ENCODE data around the gene CD44.
"Not testable (repeated sequence)": the region's sequence is repeated elsewhere in the genome, so short reads cannot be mapped to it uniquely, and the experiment has no call there.

The CD44 gene

DNA sequence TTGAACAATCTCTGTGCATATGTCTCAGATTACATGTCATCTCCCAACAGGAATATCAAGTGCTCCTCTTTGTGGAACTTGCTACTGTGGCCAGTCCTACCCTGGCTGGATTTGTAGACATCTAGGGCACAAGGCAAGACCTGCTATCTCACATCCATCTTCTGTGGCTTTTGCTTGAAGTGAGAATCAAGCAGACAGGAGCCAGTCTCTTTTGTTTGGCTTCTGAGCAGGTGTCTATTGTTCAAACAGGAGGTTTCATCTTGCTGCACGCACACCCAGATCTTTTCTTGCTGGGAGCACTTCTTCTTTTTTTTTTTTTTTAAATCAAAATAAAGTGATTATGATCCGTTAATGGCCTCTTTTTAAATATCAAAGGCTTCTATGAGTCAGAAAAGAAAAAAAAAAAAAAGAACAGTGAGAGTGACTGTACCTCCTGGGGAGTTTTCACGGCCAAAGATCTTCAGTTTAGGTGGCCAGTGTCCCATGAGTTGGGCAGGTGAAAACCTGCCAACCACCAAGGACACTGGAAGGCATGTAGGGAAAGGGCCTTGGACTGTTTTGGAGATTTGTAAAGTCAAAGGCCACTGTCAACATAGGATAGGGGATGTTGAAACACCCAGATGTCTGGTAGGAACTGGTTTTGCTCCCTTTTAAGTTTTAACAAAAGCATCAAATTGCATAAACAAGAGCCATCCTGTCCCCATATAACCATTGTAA lies 78.1 kb downstream of the CD44 start:
- DNase-seq = no peak

DNA sequence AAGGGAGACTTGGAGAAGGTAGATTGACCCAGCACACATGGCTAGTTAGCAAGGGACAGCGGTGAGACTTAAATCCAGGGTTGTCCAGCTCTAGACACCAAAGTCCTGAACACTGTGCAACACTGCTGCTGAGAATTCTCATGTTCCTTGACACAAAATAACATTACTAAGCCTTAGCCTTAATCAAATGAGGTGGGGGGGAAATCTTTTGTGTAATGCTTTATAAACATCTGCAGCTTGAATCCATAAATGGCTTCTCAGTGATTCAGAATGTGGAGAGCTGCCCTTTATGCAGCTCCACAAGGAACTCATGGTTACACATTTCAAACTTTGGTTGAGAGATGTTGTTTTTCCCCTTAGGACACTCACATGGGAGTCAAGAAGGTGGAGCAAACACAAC lies 80.0 kb downstream of the CD44 start:
- DNase-seq = no peak

DNA sequence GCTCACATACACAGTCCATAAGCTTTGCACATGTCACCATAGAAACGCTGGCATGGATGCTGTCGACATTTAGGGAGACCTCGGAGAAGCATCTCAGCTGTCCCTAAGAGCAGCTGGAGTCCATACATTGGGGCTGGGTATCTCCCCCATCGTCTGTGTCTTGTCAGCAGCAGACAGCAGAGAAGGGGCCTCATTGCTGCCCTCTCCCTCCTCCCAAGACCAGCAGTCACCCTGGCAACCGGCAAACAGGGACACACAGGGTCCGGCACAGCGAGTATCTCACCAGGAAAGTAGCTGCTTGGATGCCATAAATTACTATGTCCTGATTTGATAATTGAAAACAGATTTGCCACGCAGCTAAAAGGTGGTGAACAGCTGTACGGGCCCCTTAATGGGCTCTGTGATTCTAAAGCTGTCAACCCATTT lies 84.4 kb downstream of the CD44 start:
- peak; percentile 16 for DNase-seq

DNA sequence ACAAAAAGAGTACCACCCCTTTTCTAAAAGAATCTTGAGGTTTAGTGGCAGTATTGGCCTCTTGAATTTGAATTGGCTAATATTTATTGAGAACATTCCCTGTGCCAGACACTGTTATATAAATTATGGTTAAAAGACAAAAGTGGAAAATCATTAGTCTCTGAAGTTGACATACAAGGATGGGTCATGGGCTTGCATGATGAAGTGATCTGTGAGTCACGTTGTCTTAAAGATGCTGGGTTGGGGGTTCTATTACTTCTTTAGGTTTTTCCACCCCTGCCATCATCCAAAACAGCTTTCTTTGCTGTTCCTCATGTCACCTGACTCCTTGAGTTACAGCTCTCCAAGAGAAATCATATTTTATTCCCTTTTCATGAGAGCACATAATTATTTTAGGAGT lies 85.0 kb downstream of the CD44 start:
- DNase-seq = no peak

DNA sequence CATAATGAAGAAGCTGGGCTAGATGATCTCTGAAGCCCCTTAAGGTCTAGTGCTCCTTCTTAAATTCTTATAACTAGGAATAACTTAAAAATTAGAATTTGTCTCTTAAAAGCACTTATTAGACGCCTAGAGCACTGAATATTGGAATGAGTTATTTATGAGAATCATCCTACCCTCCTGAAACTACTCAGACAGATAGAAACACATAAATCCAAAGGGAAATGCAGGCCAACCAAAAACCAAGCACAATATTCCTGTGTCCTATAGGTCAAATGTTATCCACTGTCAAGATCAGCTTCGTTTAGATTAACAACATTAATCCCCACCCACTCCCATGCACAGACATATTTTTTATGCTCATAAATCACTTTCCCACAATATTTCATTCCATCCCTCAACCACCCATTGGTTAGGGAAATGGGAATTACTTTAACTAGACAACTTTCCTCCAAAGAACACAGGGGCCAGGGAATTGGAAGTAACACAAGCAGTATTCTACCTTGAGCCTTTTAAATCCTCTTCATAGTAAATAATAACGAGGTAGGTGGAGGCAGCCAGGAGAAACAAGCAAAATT lies 87.1 kb downstream of the CD44 start:
- DNase-seq = no peak

DNA sequence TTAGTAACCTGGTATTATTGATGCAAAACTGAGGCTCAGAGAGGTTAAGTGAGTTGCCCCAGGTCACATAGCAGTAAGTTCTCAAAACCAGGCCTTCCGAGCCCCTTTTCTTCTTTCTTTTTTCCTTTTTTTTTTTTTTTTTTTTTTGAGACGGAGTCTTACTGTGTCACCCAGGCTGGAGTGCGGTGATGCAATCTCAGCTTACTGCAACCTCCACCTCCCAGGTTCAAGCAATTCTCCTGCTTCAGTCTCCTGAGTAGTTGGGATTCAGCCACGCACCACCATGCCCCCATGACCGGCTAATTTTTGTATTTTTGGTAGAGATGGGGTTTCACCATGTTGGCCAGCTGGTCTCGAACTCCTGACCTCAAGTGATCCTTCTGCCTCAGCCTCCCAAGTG lies 87.8 kb downstream of the CD44 start:
- not testable (repeated sequence) for DNase-seq

DNA sequence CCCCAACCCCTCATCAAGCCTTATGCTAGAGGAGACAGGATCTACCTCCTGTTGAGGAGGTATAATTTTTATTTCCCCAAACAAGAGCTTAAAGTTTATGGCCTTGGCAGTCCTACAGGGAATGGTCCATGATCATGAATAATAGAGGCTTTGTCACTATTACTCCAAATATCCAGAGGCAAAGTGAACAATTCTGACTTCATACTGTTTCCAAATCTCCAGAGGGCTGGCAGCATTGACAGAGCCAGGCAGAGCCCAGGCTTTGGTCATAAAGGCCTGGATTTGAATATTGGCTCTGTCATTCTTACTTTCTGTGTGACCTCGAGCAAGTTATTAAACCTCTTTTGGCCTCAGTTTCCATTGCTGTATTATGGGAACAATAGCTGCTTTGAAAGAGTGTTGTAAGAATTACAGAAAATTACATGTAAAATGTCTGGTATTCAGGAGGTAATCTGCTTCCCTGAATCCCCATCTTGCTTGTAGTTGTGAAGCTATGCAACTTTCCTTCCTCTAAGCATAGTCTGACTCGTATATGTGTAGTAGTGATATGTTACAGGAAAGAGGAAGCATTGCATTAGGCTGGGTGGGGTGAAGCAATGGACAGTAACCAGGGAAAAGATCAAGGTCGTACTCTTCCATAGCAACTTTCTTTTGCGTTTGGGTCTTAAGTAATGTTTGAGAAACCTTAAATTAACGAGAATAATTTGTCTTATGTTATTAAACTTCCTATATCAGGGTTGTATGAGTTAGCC lies 88.8 kb downstream of the CD44 start:
- DNase-seq = no peak

DNA sequence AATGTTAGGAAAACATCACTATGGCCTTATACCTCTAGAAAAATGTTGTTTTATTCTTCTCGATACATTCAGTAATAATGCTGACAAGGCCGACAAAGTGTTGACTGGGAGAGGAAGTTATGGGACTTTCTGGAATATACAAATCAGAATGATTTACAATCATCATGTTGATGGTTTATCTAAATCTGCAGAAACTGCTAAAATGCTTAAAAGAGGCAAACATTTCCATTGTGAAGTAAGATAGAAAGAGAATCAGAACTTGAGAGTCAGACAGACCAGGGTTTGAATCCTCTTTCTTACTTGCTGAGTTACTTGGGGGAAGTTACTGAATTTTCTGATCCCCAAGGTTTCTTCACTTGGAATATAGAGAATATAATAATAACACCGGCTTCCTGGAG lies 89.4 kb downstream of the CD44 start:
- no peak for DNase-seq

DNA sequence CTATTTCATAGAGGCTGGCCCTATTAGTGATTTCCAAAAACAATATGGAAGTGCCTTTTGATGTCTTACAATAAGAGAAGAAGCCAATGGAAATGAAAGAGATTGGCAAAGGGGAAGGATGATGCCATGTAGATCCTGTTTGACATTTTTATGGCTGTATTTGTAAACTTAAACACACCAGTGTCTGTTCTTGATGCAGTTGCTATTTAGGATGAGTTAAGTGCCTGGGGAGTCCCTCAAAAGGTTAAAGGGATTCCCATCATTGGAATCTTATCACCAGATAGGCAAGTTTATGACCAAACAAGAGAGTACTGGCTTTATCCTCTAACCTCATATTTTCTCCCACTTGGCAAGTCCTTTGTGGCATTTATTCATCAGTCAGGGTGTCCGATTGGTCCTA lies 91.4 kb downstream of the CD44 start:
- no peak for DNase-seq

DNA sequence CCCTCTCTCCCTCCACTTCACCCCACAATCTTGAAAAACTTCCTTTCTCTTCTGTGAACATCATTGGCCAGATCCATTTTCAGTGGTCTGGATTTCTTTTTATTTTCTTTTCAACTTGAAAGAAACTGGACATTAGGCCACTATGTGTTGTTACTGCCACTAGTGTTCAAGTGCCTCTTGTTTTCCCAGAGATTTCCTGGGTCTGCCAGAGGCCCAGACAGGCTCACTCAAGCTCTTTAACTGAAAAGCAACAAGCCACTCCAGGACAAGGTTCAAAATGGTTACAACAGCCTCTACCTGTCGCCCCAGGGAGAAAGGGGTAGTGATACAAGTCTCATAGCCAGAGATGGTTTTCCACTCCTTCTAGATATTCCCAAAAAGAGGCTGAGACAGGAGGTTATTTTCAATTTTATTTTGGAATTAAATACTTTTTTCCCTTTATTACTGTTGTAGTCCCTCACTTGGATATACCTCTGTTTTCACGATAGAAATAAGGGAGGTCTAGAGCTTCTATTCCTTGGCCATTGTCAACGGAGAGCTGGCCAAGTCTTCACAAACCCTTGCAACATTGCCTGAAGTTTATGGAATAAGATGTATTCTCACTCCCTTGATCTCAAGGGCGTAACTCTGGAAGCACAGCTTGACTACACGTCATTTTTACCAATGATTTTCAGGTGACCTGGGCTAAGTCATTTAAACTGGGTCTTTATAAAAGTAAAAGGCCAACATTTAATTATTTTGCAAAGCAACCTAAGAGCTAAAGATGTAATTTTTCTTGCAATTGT lies 92.3 kb downstream of the CD44 start:
- no peak for DNase-seq

DNA sequence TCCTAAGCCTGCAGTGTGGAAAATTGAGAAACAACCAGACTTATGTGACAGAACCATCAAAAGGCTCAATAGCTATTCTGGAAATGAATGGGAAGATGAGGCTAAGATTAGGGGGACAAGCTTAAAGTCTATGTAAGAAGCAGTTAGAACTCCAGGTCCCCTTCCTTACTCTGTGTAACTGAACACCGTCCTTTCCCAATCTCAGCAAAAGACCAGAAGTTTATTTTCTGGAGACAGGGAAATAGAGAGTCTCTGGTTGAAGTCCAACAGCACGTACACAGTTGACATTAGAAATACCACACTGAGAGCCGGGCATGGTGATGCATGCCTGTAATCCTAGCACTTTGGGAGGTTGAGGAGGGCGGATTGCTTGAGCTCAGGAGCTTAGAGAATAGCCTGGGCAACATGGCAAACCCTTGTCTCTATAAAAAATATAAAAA lies 93.9 kb downstream of the CD44 start:
- DNase-seq = peak; percentile 22

DNA sequence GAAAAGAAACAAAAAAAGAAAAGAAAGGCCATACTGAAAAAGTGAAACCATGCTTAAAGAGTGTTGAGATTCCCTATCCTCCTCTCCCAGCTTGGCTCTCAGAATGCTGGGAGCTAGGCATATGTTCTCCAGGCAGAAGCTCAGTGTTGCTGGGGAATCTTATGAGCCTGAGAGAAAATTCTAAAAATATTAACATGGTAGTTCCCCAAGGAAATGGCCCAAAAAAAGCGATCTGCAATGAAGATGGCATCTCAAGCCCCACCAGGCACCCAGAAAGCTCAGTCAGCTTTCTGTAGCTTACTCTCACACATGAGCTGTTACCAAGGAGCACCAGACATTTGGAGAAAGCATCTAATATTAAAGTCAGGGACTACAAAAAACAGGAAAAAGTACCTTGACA lies 94.5 kb downstream of the CD44 start:
- DNase-seq = no peak

DNA sequence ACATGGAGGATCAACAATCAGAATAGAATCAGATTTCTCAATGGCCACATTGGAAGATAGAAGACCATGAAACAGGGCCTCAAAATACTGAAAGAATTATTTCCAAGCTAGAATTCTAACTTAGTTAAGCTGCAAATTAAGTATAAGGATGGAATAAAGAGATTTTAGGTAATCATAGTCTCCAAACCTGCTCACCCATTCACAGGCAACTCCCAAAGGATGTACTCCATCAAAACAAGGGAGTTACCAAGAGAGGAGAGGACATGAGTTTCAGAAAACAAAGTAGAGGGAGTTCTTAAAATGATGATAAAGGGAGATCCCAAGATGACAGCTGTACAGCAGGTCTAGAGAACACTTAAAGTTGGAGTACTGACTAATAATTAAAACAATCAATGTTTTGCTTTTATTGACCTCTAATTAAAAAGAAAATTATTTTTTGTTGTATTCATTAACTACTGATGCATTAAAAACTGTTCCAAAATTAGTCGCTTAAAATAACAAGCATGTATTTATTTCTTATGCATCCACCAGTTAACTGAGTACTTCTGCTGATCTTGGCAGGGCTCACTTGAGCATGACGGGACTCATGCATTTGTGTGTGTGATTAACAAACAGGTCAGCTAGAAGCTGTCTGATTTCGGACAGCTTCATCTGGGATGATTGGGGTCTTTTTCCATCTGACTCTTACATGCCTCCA lies 95.6 kb downstream of the CD44 start:
- DNase-seq = no peak

DNA sequence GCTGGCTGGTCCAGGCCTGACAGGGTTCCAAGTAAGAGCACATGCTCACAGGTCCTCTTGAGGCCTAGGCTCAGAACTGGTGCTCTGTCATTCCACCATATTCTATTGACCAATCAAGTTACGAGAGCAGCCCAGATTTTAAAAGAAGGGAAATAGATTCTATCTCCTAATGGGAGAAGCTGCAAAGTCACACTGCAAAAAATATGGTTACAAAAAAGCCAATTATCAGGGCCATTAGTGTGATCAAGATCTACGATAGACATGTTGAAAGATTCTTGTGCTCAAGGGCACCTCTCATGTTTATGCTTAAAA lies 96.1 kb downstream of the CD44 start:
- DNase-seq = no peak

DNA sequence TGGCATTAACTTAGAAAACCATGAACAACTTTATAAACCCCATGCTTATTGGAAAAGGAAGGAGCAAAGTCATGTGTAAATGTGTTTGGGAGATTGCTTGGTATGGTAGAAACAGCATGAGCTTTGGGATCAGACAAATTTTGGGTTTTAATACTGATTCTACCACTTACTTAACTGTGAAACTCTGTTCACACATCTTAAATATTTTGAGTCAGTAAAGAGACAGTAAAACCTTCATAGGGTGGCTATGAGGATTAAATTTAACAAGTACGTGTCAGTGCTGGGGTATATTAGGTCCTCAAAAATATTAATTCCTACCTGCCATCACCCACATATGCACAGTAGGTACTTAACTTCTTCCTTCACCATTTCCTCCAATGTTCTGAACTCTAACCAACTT lies 96.5 kb downstream of the CD44 start:
- DNase-seq = no peak

DNA sequence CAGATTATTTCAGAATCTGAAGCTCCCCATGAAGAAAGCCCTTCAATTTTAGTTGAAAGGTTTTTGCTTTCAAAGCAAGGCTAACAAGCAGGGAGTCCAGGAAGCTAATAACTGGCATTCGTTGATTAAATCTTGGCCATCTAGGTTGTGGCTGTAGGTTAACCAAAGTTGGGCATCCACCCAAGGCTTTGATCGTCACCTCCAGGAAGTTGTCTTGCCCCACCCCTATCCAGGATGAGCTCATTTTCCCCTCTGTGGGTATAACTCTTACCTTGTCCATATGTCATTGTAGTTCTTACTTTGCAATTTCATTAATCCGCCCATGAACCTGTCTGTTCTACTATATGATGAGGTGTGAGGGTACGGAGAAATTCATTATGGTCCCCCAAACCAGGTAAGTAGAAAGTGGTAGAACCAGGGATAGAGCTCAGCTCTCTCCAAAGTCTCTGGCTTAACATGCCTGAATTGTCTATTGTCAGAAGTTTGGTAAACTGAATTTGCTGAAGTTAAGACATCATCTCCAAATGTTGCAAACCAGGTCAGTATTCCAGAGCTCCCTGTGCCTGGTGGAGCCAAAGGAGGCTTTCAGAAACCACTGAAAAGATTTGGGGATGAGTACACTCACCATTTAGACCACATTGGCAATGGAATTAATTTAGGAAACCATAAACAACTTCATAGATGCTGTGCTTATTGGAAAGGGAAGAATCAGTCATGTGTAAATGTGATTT lies 97.1 kb downstream of the CD44 start:
- peak; percentile 48 for DNase-seq

DNA sequence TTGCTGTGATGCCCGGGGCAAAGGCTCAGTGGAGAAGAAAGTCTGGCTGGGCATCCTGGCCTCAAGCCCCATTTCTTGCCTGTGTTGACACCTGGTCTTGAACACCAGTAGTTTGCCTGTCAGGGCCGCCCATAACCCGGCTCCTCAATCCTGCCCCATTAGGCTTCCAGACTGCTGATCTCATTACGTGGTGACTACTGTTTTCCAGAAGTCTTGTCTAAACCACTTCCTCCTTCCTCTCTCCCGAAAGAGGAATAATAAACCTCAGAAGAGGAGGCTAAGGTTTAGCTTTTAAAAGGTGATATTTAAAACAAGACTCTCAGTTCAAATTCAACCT lies 97.7 kb downstream of the CD44 start:
- DNase-seq = peak; percentile 67

DNA sequence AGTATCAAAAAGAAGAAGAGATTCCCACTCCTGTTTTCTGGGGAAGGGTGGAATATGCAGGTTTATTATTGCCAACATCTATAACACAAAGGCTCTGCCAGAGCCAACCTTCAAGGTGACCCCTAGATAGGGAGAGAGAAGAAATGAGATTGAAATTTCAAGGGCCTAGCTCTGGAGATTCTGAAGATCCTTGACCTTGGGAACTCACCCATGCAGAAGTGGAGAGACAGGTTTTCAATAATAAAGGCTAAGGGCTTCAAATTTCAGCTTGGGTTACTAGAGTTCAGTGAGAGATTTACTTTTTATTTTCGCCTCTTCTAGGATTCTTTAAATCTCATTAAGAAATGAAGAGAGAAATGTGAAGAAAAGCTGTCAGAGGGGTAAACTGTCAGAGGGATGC lies 98.4 kb downstream of the CD44 start:
- no peak for DNase-seq

DNA sequence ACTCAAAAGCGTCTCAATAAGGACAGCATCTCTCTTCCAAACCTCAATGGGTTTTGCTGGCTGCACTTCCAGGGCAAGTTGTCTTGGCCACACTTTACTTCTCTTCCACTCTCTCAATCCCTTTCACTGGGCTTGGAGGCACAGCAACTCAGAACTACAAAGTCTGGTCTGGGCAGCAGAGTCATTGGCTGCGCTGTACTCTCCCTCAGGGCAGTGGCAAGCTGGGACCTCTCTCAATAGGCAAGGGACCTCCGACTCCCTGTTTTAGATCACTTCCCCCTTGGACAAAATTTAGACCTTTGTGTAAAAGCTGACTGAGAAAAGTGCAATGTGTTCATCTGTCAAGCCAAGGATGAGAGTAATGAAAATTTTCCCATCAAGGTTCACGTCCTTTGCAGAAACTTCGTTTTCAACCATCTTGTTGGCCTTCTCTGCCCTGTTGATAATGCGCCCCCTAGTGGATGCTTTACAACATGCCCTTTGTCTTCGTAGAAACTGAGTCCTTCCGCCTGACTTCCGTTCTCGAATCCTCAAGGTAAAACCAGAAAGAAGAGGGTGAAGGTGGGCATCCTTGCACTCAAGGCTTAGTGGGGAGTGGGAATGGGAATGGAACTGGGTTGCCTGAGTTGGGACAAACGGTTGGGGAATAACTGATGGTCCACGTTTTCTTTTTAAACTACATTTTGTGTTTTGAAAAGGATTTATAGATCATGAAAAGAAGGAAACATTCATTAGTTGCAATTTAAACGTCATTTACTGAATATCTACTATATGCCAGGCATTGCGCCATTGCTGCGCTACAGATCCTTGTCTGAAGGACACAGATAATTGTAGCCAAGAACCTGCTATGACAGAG lies 99.1 kb downstream of the CD44 start:
- peak; percentile 53 for DNase-seq

DNA sequence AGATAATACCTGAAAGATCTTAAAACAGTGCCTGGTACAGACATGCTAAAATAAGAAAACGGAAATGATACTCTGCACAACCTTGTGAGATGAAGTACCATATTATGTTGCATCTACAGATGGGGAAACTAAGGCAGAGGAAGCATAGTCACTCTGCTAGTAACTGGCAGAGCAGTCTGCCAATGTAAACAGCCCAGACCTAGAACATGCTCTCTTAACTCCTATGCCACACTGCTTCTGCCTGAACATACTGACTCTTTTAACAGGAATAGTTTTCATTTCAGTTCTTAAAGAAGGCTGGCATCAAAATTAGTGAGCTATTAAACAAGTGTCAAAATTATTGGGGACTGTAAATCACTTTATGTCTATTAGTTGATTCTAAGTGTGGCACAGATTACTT lies 99.9 kb downstream of the CD44 start:
- DNase-seq = no peak

DNA sequence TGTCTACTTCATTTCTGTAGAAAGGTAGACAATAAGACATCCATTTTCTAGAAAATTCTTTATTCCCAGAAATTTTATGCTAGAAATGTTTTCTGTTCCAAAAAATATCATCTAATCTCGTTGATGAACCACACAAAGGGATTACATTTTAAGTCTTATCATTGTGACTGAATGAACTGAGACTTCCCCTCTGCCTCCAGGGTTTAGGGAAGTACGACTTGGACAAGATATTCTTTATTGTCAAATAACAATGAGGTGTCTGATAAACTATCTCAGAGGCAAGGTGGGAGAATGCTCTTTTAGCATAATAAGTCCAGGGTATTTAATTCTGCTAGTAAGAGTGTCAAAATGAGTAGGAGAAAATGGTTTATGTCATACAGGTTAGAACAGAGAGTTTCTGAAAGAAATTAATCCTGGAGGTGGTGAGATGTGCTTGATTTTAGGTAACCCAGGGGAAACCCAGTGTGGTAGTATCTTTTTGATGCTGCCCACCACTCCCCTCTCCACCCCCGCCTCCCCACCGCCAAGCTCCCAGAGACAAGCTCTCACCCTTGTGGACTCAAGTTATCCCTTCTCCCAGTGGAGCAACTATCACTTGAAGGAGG lies 100.6 kb downstream of the CD44 start:
- DNase-seq = no peak

Measured in EL (cell line).